ENCODE measurements around the gene HDAC5.

GRCh38 chr17:44082256-44082927 is 41.0 kb downstream of the HDAC5 start:
- TF ChIP-seq CTCF (conservative IDR thresholded peaks at IDR 0.05 in 1 of 2, IDR thresholded peaks at IDR 0.05 in 1 of 2; ENCODE audit: low read depth in 1 of 2, low read length in 2 of 2) (no peak), EZH2 (IDR thresholded peaks at IDR 0.05; ENCODE audit: low read length, missing control alignments) (no peak)
